H1 (cell line): ENCODE results near the gene CHST9. TPM values are rescaled to one million over a fixed set of nuclear protein-coding genes. Genes with fewer than 3 reads are reported as not detected.

Source experiments
- CTCF ChIA-PET: fragments of 300-600 bp; sonication (Branson Sonifier 250); formaldehyde crosslinking; loops from one replicate; lab custom pipeline; 2021; ENCODE audit not compliant: partially characterized antibody; lab: Charles Lee
- POLR2A ChIA-PET: fragments of 300-600 bp; sonication (Branson Sonifier 250); formaldehyde crosslinking; loops from one replicate; lab custom pipeline; 2021; ENCODE audit warnings: inconsistent platforms; ENCODE audit not compliant: partially characterized antibody; lab: Charles Lee
- DNase-seq, 2 experiments: peaks; one replicate each; pipeline versions ENCODE4 v3.0.0 to v3.0.0-alpha.2; 2010 to 2022; ENCODE audit warnings: low spot score in 2 of 2, low read depth in 1 of 2, mixed read lengths in 1 of 2
- FAIRE-seq: peaks from 2 replicates; lab custom pipeline; 2011; peaks lifted over from hg19 to GRCh38; lab: Jason Lieb, UNC
- H2AFZ ChIP-seq: 2 replicates; pipeline ENCODE4 v1.8.1; 2012; ENCODE audit warnings: low read length, inconsistent platforms
- H2AK5ac ChIP-seq: 2 replicates; pipeline ENCODE4 v1.6.1; 2013; ENCODE audit warnings: low read depth, low read length
- H2BK120ac ChIP-seq: replicated peaks from 2 replicates; pipeline ENCODE3; 2013; ENCODE audit warnings: low read depth, low read length, inconsistent platforms
- H2BK12ac ChIP-seq: 2 replicates; pipeline ENCODE4 v1.6.1; 2013; ENCODE audit warnings: low read depth, low read length
- H2BK15ac ChIP-seq: 2 replicates; pipeline ENCODE4 v1.6.1; 2013; ENCODE audit warnings: low read length
- H2BK20ac ChIP-seq: 2 replicates; pipeline ENCODE4 v1.6.1; 2013; ENCODE audit warnings: low read length
- H2BK5ac ChIP-seq: 2 replicates; pipeline ENCODE4 v1.6.1; 2013; ENCODE audit warnings: low read depth, low read length
- H3K14ac ChIP-seq: 2 replicates; pipeline ENCODE4 v1.6.1; 2013; ENCODE audit warnings: inconsistent platforms; ENCODE audit not compliant: insufficient read length
- H3K18ac ChIP-seq: 2 replicates; pipeline ENCODE4 v1.6.1; 2013; ENCODE audit warnings: low read length; ENCODE audit errors: extremely low read depth
- H3K23ac ChIP-seq: 2 replicates; pipeline ENCODE4 v1.6.1; 2013; ENCODE audit warnings: inconsistent platforms; ENCODE audit not compliant: insufficient read length
- H3K23me2 ChIP-seq: 2 replicates; pipeline ENCODE4 v1.6.1; 2013; ENCODE audit warnings: low read depth, low read length
- H3K27ac ChIP-seq: 2 replicates; pipeline ENCODE4 v1.6.1; 2011; ENCODE audit warnings: low read depth, low read length, inconsistent platforms
- H3K27me3 ChIP-seq, 4 experiments: replicated peaks in 1 of 4; 1 replicate in 1 of 4; 2 replicates in 3 of 4; pipeline versions ENCODE4 v1.6.1 to v1.8.1; 2011 to 2013; ENCODE audit warnings: low read length in 3 of 4, mild to moderate bottlenecking in 3 of 4, inconsistent platforms in 2 of 4, mixed read lengths in 2 of 4, moderate library complexity in 1 of 4; ENCODE audit not compliant: control insufficient read depth in 3 of 4, insufficient read depth in 3 of 4; ENCODE audit errors: extremely low read depth in 1 of 4
- H3K36me3 ChIP-seq, 4 experiments: 2 replicates each; pipeline versions ENCODE4 v1.6.1 to v1.8.1; 2011 to 2013; ENCODE audit warnings: mild to moderate bottlenecking in 4 of 4, low read length in 3 of 4, moderate library complexity in 2 of 4, control low read depth in 1 of 4, inconsistent platforms in 1 of 4; ENCODE audit not compliant: insufficient read depth in 4 of 4, control insufficient read depth in 2 of 4
- H3K4ac ChIP-seq: replicated peaks from 2 replicates; pipeline ENCODE3; 2013; ENCODE audit warnings: low read length, low read depth, mixed read lengths, inconsistent platforms; ENCODE audit not compliant: insufficient read length
- H3K4me1 ChIP-seq, 4 experiments: replicated peaks in 1 of 4; 1 replicate in 1 of 4; 2 replicates in 3 of 4; pipeline versions ENCODE4 v1.6.1 to v1.8.1; 2011 to 2013; ENCODE audit warnings: low read length in 3 of 4, inconsistent platforms in 2 of 4, mixed read lengths in 1 of 4; ENCODE audit not compliant: insufficient read depth in 4 of 4, control insufficient read depth in 3 of 4
- H3K4me2 ChIP-seq, 2 experiments: 2 replicates each; pipeline versions ENCODE4 v1.6.1 to v1.8.1; 2011 to 2013; ENCODE audit warnings: low read depth in 2 of 2, low read length in 2 of 2, control low read depth in 1 of 2, inconsistent platforms in 1 of 2, mild to moderate bottlenecking in 1 of 2; ENCODE audit not compliant: insufficient read depth in 1 of 2
- H3K4me3 ChIP-seq, 4 experiments: fragments of 200-600, 300-600 bp in 1 of 4; sonication (generic), shearing (Covaris generic), sonication (Bioruptor Twin) in 1 of 4; 2 replicates each; pipeline versions ENCODE4 v1.5.1 to v1.8.1; 2011 to 2016; ENCODE audit warnings: low read length in 4 of 4, low read depth in 3 of 4, control low read depth in 2 of 4, inconsistent platforms in 2 of 4, mild to moderate bottlenecking in 2 of 4, mixed read lengths in 1 of 4, moderate library complexity in 1 of 4; ENCODE audit not compliant: insufficient read depth in 2 of 4; ENCODE audit errors: extremely low read depth in 1 of 4
- H3K56ac ChIP-seq: replicated peaks from 2 replicates; pipeline ENCODE3; 2013; ENCODE audit warnings: low read depth, mild to moderate bottlenecking, mixed read lengths, low read length, inconsistent platforms; ENCODE audit not compliant: insufficient read length
- H3K79me1 ChIP-seq: 2 replicates; pipeline ENCODE4 v1.6.1; 2013; ENCODE audit warnings: low read depth, low read length, control low read depth
- H3K79me2 ChIP-seq, 2 experiments: 2 replicates each; pipeline versions ENCODE4 v1.6.1 to v1.8.1; 2012 to 2013; ENCODE audit warnings: low read length in 2 of 2, mild to moderate bottlenecking in 2 of 2, inconsistent platforms in 1 of 2; ENCODE audit not compliant: insufficient read depth in 2 of 2, control insufficient read depth in 1 of 2
- H3K9ac ChIP-seq, 4 experiments: replicated peaks in 1 of 4; 1 replicate in 1 of 4; 2 replicates in 3 of 4; pipeline versions ENCODE4 v1.6.1 to v1.8.1; 2011 to 2013; ENCODE audit warnings: low read depth in 3 of 4, low read length in 3 of 4, control low read depth in 2 of 4, mild to moderate bottlenecking in 2 of 4, moderate library complexity in 2 of 4, inconsistent platforms in 1 of 4; ENCODE audit errors: extremely low read depth in 1 of 4
- H3K9me3 ChIP-seq, 2 experiments: 2 replicates each; pipeline versions ENCODE4 v1.6.1 to v1.8.1; 2012 to 2013; ENCODE audit warnings: mild to moderate bottlenecking in 2 of 2, moderate library complexity in 2 of 2, control low read depth in 1 of 2, inconsistent platforms in 1 of 2, low read depth in 1 of 2, low read length in 1 of 2, mixed read lengths in 1 of 2; ENCODE audit not compliant: insufficient read depth in 2 of 2
- H4K20me1 ChIP-seq, 2 experiments: replicated peaks in 1 of 2; 2 replicates each; pipeline versions ENCODE3 to v1.8.1; 2011 to 2013; ENCODE audit warnings: inconsistent platforms in 2 of 2, low read length in 2 of 2, mild to moderate bottlenecking in 1 of 2; ENCODE audit not compliant: insufficient read depth in 2 of 2, control insufficient read depth in 1 of 2
- H4K5ac ChIP-seq: 2 replicates; pipeline ENCODE4 v1.6.1; 2013; ENCODE audit warnings: low read length, low read depth, mixed read lengths, inconsistent platforms; ENCODE audit not compliant: insufficient read length
- H4K8ac ChIP-seq: 2 replicates; pipeline ENCODE4 v1.8.0; 2013; ENCODE audit warnings: mild to moderate bottlenecking, moderate library complexity, low read length, inconsistent platforms; ENCODE audit not compliant: insufficient read depth; ENCODE audit errors: extremely low read depth
- H4K91ac ChIP-seq: replicated peaks from 2 replicates; pipeline ENCODE3; 2013; ENCODE audit warnings: low read length, mixed read lengths, inconsistent platforms; ENCODE audit not compliant: insufficient read length
- CTBP2 ChIP-seq: IDR thresholded peaks from 2 replicates; pipeline ENCODE4 v1.7.0; 2011; ENCODE audit warnings: borderline replicate concordance, mild to moderate bottlenecking, moderate library complexity, mixed read lengths, low read length; ENCODE audit not compliant: insufficient read depth, insufficient read length
- SIX5 ChIP-seq: IDR thresholded peaks from 2 replicates; pipeline ENCODE4 v1.6.1; 2011; ENCODE audit warnings: mild to moderate bottlenecking, low read depth, low read length
- WGBS, 2 experiments: shearing (Covaris generic) in 1 of 2; methylation state at CpG; one replicate each; pipeline versions ENCODE4 v1.1.6 to v1.1.7; 2013 to 2015; ENCODE audit warnings: low lambda C conversion rate in 2 of 2, mixed read lengths in 2 of 2, inconsistent platforms in 1 of 2, low coverage in 1 of 2, missing lambda C conversion rate in 1 of 2; ENCODE audit not compliant: insufficient replicate concordance in 2 of 2, insufficient coverage in 1 of 2, insufficient read length in 1 of 2; ENCODE audit errors: extremely low coverage in 1 of 2, missing lambda C conversion rate in 1 of 2; 5-methylcytosine and 5-hydroxymethylcytosine counted together
- polyA plus RNA-seq, 7 experiments: library from polyadenylated mRNA; depleted of rRNA in 3 of 7; stranded (reverse) in 5 of 7; unstranded in 2 of 7; fragments of >200 nt in 5 of 7; fragments of 200-250 nt in 2 of 7; gene quantifications; 1 replicate in 5 of 7; 2 replicates in 1 of 7; 4 replicates in 1 of 7; pipeline versions ENCODE4 v1.2.1 to v1.2.3, GENCODE V29; 2011 to 2013; ENCODE audit warnings: missing spikeins in 2 of 7, mixed read lengths in 2 of 7
- total RNA-seq: library from RNA; stranded (reverse); fragmentation: NEBNext Ultra II Directional; extraction: Animal tissue kit (Norgen Biotek cat#: 25700); gene quantifications from 2 replicates; pipeline ENCODE4 v1.2.1, GENCODE V29; 2021

CHST9 gene
- total and polyA plus RNA-seq, 2 of the 8 experiments (the other 6 are each of a cell fraction or from before 2014, with no cell fraction given): 3.2 to 24.3 TPM

DNA sequence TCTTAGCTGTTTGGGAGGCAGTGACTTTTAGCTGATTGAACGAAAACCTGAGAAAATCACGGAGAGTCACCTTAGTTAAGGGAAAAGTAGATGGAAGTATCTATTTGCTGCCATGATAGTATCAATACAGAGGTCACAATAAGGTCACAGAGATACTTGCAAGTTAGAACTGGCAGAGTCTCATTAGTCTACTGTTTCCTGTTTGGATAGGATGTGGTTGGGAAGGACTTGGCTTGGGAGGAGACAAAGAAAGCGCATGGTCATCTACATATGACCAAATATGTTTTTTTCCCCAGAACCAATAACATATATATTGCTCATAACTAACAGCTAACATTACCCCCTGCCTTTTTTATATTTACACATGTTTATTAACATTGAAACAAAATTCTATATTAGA is 241.2 kb downstream of the CHST9 start:
- H3K23ac ChIP-seq: no peak overlapping the region
- H2BK5ac ChIP-seq: no peak overlapping the region
- H3K36me3 ChIP-seq: no peaks in the 10 kb centered on the region
- no peak overlapping the region for H3K4ac ChIP-seq
- ChIA-PET POLR2A (no interaction called here), CTCF (interaction anchor here (1.1 to 1.4 kb wide), 2 partner anchors 12 to 23 kb away, joined by 3 to 4 read pairs; no protein-coding TSS in a partner anchor)
- no peak overlapping the region for H3K18ac ChIP-seq
- H3K79me1 ChIP-seq: no peaks in the 10 kb centered on the region
- no peaks in the 10 kb centered on the region for H3K27me3 ChIP-seq
- no peak overlapping the region for H2BK15ac ChIP-seq
- DNase-seq (no peak), FAIRE-seq (no peak)
- no peaks in the 10 kb centered on the region for H3K23me2 ChIP-seq
- no peak overlapping the region for H3K14ac ChIP-seq
- no peak overlapping the region for H2BK120ac ChIP-seq
- no peak overlapping the region for H4K8ac ChIP-seq
- no peak overlapping the region for H2AK5ac ChIP-seq
- H4K5ac ChIP-seq: no peak overlapping the region
- no peak overlapping the region for H3K4me2 ChIP-seq
- TF ChIP-seq CTBP2: no peak
- TF ChIP-seq SIX5: no peak
- no peak overlapping the region for H2AFZ ChIP-seq
- no peaks in the 10 kb centered on the region for H3K4me1 ChIP-seq
- H4K20me1 ChIP-seq: no peaks in the 10 kb centered on the region
- H3K27ac ChIP-seq: no peak overlapping the region
- 97% methylated on average over 3 of the region's 3 CpGs; no CpG with 5 or more reads in 1 of the 2 experiments for WGBS, 2 experiments
- no peak overlapping the region for H3K4me3 ChIP-seq
- H3K9ac ChIP-seq: no peak overlapping the region
- H4K91ac ChIP-seq: no peak overlapping the region
- no peak overlapping the region for H2BK12ac ChIP-seq
- no peaks in the 10 kb centered on the region for H3K9me3 ChIP-seq
- no peak overlapping the region for H2BK20ac ChIP-seq
- H3K56ac ChIP-seq: no peak overlapping the region
- no peaks in the 10 kb centered on the region for H3K79me2 ChIP-seq
